Hepatocyte (in vitro differentiated cells): ENCODE results near the gene ALK.

Source experiments
- CTCF ChIP-seq: fragments of 200-600 bp; sonication (generic); IDR thresholded peaks from 2 replicates; pipeline ENCODE4 v1.5.1; 2016; ENCODE audit warnings: antibody characterized with exemption, mild to moderate bottlenecking; ENCODE audit not compliant: poor library complexity
- EZH2 ChIP-seq: fragments of 200-600 bp; sonication (generic); IDR thresholded peaks from 2 replicates; pipeline ENCODE4 v1.6.1; 2016; ENCODE audit warnings: antibody characterized with exemption, mild to moderate bottlenecking, borderline replicate concordance

- TF ChIP-seq CTCF, result no peak
- TF ChIP-seq EZH2, result no peak
These were observed 307.0 kb downstream of the ALK start for GRCh38 chr2:29614295-29614830.
